Effector memory CD8-positive, alpha-beta T cell (primary cell): ENCODE data around the gene ASPA.
"Not testable (repeated sequence)": the region's sequence is repeated elsewhere in the genome, so short reads cannot be mapped to it uniquely, and the experiment has no call there.

Experiments used
- ATAC-seq: fragments of 150-1000 bp; cut with Tn5 transposase; replicated peaks from 2 replicates; pipeline ENCODE4 v1.10.0; 2021; ENCODE audit warnings: mild to moderate bottlenecking, moderate library complexity
- DNase-seq, 3 experiments: peaks; one replicate each; pipeline ENCODE4 v3.0.0; 2021
- H3K27ac Mint-ChIP-seq, 2 donors: one replicate each; pipeline ENCODE4 v1.8.0; 2022; ENCODE audit warnings: mild to moderate bottlenecking in 2 of 2, mixed read lengths in 2 of 2, moderate library complexity in 2 of 2
- H3K27me3 Mint-ChIP-seq, 2 donors: one replicate each; pipeline ENCODE4 v1.8.0; 2022; ENCODE audit warnings: mixed read lengths in 2 of 2
- H3K36me3 Mint-ChIP-seq: one replicate; pipeline ENCODE4 v1.8.0; 2022; ENCODE audit warnings: mild to moderate bottlenecking, moderate library complexity, mixed read lengths; ENCODE audit not compliant: insufficient read depth
- H3K4me1 Mint-ChIP-seq, 2 donors: one replicate each; pipeline ENCODE4 v1.8.0; 2022; ENCODE audit warnings: low read depth in 2 of 2, mixed read lengths in 2 of 2
- H3K4me3 Mint-ChIP-seq, 2 donors: one replicate each; pipeline ENCODE4 v1.8.0; 2022; ENCODE audit warnings: mild to moderate bottlenecking in 2 of 2, mixed read lengths in 2 of 2, moderate library complexity in 2 of 2
- H3K9me3 Mint-ChIP-seq, 2 donors: one replicate each; pipeline ENCODE4 v1.8.0; 2022; ENCODE audit warnings: mixed read lengths in 2 of 2
- total RNA-seq, 9 experiments: gene quantifications; one replicate each; lab custom pipeline; 2026; lab: John Stamatoyannopoulos, UW

ASPA gene
- total RNA-seq, result 0 to 0.11 (median 0) reads per million in 9 experiments

DNA sequence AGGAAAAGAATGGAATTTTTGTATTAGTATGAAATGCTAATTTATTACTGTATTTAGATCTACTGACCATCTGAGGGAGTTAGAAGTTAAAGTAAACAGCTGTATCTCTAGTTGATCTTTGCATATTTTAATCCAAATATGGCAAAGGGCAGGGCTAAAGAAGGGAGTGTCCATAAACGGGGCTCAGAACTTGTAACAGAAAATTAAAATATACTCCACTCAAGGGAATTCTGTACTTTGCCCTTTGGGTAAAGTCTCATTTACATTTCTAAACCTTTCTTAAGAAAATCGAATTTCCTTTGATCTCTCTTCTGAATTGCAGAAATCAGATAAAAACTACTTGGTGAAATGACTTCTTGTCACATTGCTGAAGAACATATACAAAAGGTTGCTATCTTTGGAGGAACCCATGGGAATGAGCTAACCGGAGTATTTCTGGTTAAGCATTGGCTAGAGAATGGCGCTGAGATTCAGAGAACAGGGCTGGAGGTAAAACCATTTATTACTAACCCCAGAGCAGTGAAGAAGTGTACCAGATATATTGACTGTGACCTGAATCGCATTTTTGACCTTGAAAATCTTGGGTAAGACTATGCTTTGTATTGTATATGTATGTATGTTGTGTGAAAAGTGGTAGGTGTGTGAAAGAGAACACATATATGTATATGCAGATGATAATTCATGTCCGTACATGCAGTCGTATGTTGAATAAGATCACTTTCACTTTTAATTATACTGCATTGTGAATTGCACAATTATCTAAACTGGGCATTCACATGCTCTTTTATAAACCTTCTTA is at the start of gene ASPA:
Gene ASPA, plus strand, starts transcription at position 186 of the 799 bp plus-strand sequence. Its CDS starts 163 bp downstream, at position 349.
- Mint-ChIP-seq H3K36me3 (no peaks in the 10 kb centered on the region), H3K4me1 (peaks cover 3 to 6% of the 10 kb centered on the region in 2 donors), H3K27me3 (peaks cover 18% of the 10 kb centered on the region in 2 donors), H3K9me3 (no peaks in the 10 kb centered on the region), H3K27ac (no peak within 1 kb of the TSS), H3K4me3 (peak within 1 kb of the TSS in 1 of 2 donors; percentile 59)
- no peak for ATAC-seq
- DNase-seq, result no peak

DNA sequence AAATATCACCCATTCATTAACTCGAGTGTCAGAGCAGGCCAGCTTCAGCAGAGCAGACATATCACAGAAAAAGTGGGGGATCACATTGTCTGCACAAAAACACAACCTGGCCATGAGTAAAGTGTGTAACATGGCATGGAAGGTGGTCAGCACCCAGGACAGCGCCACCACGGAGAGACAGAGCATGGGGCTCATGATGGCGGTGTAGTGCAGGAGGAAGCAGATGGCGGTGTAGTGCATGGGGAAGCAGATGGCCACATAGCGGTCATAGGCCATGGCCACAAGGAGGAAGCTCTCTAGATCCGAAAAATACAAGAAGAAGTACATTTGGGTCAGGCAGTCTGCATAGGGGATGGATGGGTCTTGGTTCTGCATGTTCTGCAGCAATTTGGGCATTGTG is 42.6 kb upstream of the ASPA start:
- H3K4me1 Mint-ChIP-seq, H3K27ac Mint-ChIP-seq, H3K4me3 Mint-ChIP-seq, H3K9me3 Mint-ChIP-seq, H3K36me3 Mint-ChIP-seq, ATAC-seq, DNase-seq: not testable (repeated sequence)
- peaks cover 21 to 57% of the 10 kb centered on the region in 2 donors for H3K27me3 Mint-ChIP-seq

DNA sequence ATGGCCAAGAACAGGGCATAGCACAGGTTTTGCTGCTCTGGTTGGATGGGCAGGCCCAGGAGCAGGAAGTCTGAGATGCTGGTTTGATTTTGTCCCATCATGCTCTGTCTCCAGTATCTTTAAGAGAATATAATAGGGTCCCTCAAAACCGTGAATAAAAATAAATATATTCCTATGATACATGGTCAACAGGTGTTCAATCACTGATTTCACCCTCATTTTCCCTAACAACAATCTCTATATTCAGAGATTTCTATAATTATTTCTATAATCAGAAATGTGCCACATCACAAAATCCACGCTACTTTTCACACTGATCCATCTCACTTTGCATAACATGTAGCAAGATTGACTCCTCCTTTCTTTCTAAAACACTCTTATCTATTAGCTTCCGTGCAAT is 42.1 kb upstream of the ASPA start, which contains the start of gene OR1E2:
Gene OR1E2, minus strand, starts transcription at position 101 of the 400 bp plus-strand sequence. Its CDS starts 0 bp downstream, at position 101.
- Mint-ChIP-seq H3K36me3 (no peaks in the 10 kb centered on the region), H3K4me3 (no peak within 1 kb of the TSS), H3K4me1 (peaks cover 0 to 2% of the 10 kb centered on the region in 2 donors), H3K27ac (no peak within 1 kb of the TSS), H3K9me3 (peaks cover 0 to 6% of the 10 kb centered on the region in 2 donors), H3K27me3 (peaks cover 23 to 59% of the 10 kb centered on the region in 2 donors)
- no peak for ATAC-seq
- DNase-seq, result no peak

DNA sequence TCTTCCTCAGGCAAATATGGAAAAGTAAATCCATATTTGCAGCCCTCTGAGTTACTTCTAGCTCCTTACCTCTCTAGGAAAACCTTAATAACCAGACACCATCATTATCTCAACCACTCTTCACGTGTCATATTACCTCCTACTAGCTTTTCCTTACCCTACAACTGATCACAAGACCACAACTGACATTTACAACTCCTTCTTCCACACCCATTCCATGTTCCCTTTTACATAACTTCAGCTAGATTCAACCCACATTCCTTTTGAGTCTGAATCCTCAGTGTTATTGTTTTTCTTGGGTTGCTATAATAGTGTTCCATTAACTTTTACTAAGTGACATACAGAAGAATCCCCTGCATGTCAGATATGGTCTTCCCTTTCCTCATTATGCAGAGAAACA is 37.4 kb upstream of the ASPA start:
- Mint-ChIP-seq H3K4me1 (no peaks in the 10 kb centered on the region), H3K27ac (no peak overlapping the region), H3K9me3 (peaks cover 0 to under 1% of the 10 kb centered on the region in 2 donors), H3K4me3 (no peak overlapping the region), H3K36me3 (no peaks in the 10 kb centered on the region), H3K27me3 (peaks cover 42 to 52% of the 10 kb centered on the region in 2 donors)
- no peak for DNase-seq
- ATAC-seq, result no peak

DNA sequence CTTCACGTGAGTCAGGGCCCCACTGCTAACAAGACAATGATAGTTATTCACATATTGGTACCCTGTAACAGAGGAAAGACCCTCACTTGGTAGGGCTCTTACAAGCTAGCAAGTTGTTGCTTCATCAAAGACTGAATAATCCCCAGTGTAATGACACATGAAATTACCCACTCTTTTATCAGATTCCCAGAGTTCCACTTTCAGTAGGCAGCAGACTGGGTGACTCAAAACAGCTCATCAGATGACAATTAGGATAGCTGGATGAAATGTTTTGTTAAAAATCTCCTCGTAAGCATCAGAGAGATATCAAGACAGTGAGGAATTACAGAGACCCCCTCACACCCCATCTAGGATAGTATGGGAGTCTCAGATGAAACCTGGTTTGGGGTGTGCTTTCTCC is 35.3 kb upstream of the ASPA start:
- no peak for ATAC-seq
- H3K4me1 Mint-ChIP-seq, result no peaks in the 10 kb centered on the region
- DNase-seq, result no peak
- no peak overlapping the region for H3K4me3 Mint-ChIP-seq
- H3K9me3 Mint-ChIP-seq, result no peaks in the 10 kb centered on the region
- H3K27ac Mint-ChIP-seq, result no peak overlapping the region
- H3K36me3 Mint-ChIP-seq, result no peaks in the 10 kb centered on the region
- H3K27me3 Mint-ChIP-seq, result peaks cover 37 to 45% of the 10 kb centered on the region in 2 donors

DNA sequence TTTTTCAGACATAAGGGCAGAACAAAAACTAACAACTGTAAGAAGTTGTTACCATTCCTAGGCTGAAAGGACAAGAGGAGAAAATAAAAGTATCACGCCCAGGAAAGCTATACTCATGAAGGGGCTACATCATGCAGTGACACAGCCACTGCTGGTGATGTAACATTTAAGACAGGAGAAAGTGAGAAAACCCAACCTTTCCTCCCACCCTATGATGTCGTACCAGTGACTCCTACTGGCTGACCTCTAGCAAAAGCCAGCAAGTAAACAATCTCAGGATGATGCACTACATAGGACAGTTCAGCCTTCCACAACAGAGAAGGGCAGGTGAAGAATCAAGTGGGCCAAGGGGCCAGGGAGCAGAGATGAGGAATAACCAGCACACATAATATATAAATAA is 28.2 kb upstream of the ASPA start:
- no peaks in the 10 kb centered on the region for H3K36me3 Mint-ChIP-seq
- H3K27ac Mint-ChIP-seq, result no peak overlapping the region
- peaks cover 28 to 31% of the 10 kb centered on the region in 2 donors for H3K27me3 Mint-ChIP-seq
- ATAC-seq (no peak), DNase-seq (no peak)
- no peaks in the 10 kb centered on the region for H3K9me3 Mint-ChIP-seq
- no peak overlapping the region for H3K4me3 Mint-ChIP-seq
- no peaks in the 10 kb centered on the region for H3K4me1 Mint-ChIP-seq

DNA sequence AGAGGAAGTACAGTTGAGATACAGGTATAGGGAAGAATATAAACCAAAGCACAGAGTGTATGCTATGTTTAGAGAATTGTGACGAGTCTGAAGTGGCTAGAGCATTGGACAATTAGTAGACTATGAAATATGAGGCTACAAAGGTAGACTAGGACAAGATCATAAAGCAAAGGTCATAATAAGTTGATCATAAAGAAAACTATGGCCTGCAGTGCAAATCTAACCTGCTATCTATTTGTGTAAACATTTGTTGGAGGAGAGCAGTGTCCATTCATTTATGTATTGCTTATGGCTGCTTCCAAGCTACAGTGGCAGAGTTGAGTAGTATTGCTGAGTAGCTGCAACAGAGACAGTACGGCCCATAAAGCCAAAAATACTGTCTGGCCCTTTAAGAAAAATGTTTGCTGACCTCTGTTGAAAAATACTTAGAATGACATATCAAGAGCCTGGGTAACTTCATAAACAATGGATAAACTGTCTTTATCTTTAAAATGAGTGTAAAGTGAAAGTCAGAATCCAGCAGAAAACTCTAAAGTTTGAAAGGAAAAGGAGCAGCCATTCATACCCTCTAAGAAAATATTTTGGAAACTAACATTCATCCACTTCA is 27.6 kb upstream of the ASPA start:
- peaks cover 28 to 29% of the 10 kb centered on the region in 2 donors for H3K27me3 Mint-ChIP-seq
- H3K27ac Mint-ChIP-seq, result no peak overlapping the region
- no peaks in the 10 kb centered on the region for H3K4me1 Mint-ChIP-seq
- H3K9me3 Mint-ChIP-seq, result no peaks in the 10 kb centered on the region
- no peak for ATAC-seq
- no peaks in the 10 kb centered on the region for H3K36me3 Mint-ChIP-seq
- no peak overlapping the region for H3K4me3 Mint-ChIP-seq
- DNase-seq, result no peak

DNA sequence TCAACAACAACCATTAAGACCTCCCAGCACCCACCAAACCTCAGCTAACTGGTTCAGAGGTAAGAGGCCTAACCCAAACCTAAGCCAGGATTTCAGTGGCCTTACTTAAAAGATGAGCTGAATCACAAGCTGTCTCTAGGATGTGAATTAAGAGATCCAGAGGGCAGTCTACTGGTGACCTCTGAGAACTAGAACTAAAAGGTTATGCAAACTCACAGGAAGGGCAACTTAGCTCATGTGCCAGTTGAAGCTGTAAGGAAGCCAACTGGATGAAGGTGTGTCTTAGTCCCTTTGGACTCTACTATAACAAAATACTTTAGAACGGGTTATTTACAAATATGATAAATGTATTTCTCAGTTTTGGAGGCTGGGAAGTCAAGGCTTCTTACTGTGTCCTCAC is 9.4 kb upstream of the ASPA start:
- H3K36me3 Mint-ChIP-seq, ATAC-seq, H3K9me3 Mint-ChIP-seq, H3K4me3 Mint-ChIP-seq, H3K4me1 Mint-ChIP-seq, DNase-seq, H3K27ac Mint-ChIP-seq: not testable (repeated sequence)
- H3K27me3 Mint-ChIP-seq, result peaks cover 10 to 22% of the 10 kb centered on the region in 2 donors

DNA sequence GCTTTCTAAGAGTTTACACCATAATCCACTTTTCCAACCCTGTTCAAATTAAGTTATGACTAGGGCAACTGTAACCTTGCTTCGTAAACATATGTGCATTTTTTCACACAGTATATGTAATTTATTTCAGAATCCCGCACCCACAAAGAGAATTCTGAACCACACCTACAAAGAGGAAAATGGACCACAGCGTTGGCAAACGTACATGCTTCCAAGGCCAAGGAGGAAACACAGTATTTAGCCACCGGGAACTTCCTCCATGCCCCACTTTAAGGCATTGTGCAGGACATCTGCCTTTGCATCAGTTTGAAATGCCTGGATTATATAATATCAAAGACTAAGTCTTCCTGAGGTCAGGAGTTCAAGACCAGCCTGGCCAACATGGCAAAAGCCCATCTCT is 6.3 kb upstream of the ASPA start:
- DNase-seq, result no peak
- no peak overlapping the region for H3K27ac Mint-ChIP-seq
- H3K4me1 Mint-ChIP-seq, result no peaks in the 10 kb centered on the region
- no peak for ATAC-seq
- H3K4me3 Mint-ChIP-seq, result no peak overlapping the region
- no peaks in the 10 kb centered on the region for H3K36me3 Mint-ChIP-seq
- H3K9me3 Mint-ChIP-seq, result no peaks in the 10 kb centered on the region
- peaks cover 10 to 22% of the 10 kb centered on the region in 2 donors for H3K27me3 Mint-ChIP-seq

DNA sequence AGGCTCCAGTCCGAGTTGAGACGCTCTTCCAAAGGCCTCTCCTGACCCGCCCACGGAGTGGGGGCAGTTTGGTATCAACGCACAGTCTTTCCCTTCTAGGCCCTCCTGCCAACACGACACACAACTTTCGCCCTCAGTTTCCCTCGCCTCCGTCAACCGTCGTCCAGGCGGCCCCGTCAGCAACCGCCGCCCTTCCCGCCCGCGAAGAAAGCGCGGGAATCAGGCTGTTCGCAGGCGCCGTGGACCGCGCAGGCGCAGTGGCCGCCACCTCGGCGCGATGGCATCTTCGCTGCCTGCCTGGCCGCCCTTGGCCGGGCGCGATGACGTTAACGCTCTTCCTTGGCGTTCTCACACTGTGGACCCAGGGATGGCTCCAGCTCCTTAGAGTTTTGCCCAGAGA is 4.2 kb upstream of the ASPA start, which contains the start of gene SPATA22:
Gene SPATA22, minus strand, starts transcription at position 221 of the 400 bp plus-strand sequence. CDS start 2,494 bp downstream, outside the sequence.
- no peak for ATAC-seq
- H3K27me3 Mint-ChIP-seq, result peaks cover 10 to 19% of the 10 kb centered on the region in 2 donors
- no peak within 1 kb of the TSS for H3K27ac Mint-ChIP-seq
- H3K4me1 Mint-ChIP-seq, result peaks cover 3 to 6% of the 10 kb centered on the region in 2 donors
- no peaks in the 10 kb centered on the region for H3K9me3 Mint-ChIP-seq
- H3K36me3 Mint-ChIP-seq, result no peaks in the 10 kb centered on the region
- no peak for DNase-seq
- no peak within 1 kb of the TSS for H3K4me3 Mint-ChIP-seq

DNA sequence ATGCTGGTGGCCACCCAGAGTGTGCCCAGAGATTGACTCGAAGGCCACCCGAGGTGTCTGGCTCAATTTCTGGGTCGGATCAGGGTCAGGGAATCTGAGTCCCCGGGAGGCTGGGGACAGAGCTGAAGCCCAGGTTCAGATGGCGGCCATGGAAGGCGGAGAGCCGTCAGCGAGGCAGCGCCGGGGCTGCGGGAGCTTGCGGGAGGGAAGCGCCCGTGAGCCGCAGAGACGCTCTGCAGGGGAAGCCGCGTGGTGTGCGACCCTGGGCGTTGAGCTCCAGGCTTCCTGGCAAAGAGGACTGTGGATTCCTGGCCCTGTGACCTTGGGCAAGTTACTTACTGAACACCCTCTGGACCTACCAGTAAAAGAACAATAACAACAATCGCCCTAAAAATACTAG is 3.7 kb upstream of the ASPA start:
- Mint-ChIP-seq H3K4me1 (peaks cover 3 to 6% of the 10 kb centered on the region in 2 donors), H3K27ac (no peak overlapping the region), H3K9me3 (no peaks in the 10 kb centered on the region), H3K36me3 (no peaks in the 10 kb centered on the region), H3K27me3 (peaks cover 10 to 16% of the 10 kb centered on the region in 2 donors), H3K4me3 (no peak overlapping the region)
- no peak for ATAC-seq
- no peak for DNase-seq

DNA sequence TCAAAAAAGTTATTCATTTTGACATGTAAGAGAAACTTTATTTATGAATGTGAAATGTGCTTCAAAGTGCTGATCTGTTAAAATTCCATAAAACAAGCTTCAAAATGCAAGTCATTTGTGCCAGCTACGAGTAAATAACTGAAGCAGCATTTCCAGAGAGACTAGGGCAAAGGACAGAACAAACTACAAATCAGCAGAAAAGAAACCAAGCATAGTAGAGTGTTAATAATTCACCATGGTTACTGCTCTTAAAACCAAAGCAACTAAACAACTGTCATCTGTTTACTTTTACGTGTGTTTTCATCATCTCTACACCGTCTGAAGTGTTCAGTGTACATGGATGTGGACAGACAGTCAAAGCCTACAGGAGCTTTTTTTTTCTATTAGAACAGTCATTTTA is 1.6 kb upstream of the ASPA start:
- Mint-ChIP-seq H3K27ac (no peak overlapping the region), H3K4me1 (peaks cover 3 to 6% of the 10 kb centered on the region in 2 donors), H3K36me3 (no peaks in the 10 kb centered on the region), H3K9me3 (no peaks in the 10 kb centered on the region), H3K4me3 (no peak overlapping the region), H3K27me3 (peaks cover 16 to 20% of the 10 kb centered on the region in 2 donors)
- ATAC-seq, result no peak
- no peak for DNase-seq

DNA sequence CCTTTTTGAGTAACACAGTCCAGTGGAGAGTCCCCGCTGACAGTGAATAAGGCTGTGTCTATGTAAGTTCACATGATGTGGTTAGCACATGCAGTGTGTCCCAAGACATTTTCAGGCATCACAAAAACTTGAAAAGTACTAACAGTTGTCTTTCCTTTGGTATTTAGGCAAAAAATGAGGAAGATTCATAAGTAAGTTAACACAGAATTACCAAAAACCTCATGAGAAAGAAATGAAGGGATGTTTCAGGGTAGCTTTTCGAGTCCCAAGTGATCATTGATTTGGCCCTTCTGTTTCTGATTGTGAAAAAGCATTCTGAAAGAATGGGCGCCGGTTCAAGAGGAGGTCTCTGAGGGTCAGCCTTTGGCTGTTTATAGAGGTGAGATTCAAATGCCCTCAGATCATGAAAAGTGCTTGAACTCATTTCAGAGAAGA is 529 bp upstream of the ASPA start:
- Mint-ChIP-seq H3K27me3 (peaks cover 19 to 21% of the 10 kb centered on the region in 2 donors), H3K4me1 (peaks cover 3 to 6% of the 10 kb centered on the region in 2 donors), H3K27ac (no peak overlapping the region), H3K9me3 (no peaks in the 10 kb centered on the region), H3K4me3 (no peak overlapping the region), H3K36me3 (no peaks in the 10 kb centered on the region)
- ATAC-seq, result no peak
- no peak for DNase-seq

DNA sequence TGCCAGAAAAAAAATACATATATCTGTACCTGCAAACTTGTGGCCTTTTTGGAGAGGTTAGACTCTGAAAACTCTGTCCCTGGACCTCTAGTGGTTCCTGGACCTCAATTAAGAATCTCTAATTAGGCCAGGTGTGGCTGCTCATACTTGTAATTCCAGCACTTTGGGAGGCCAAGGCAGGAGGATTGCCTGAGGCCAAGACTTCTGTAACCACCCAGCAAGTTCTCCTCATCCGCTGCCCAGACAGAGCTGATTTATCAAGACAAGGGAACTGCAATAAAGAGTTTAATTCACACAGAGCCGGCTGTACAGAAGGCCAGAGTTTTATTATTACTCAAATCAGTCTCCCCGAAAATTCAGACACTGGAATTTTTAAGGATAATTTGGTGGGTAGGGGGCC is 4.2 kb downstream of the ASPA start:
- H3K27ac Mint-ChIP-seq, result no peak overlapping the region
- peaks cover 3 to 6% of the 10 kb centered on the region in 2 donors for H3K4me1 Mint-ChIP-seq
- DNase-seq, result no peak
- peaks cover 32% of the 10 kb centered on the region in 2 donors for H3K27me3 Mint-ChIP-seq
- no peaks in the 10 kb centered on the region for H3K36me3 Mint-ChIP-seq
- H3K9me3 Mint-ChIP-seq, result no peaks in the 10 kb centered on the region
- no peak for ATAC-seq
- H3K4me3 Mint-ChIP-seq, result no peak overlapping the region
